GM19025 (cell line): ENCODE data around the gene C13orf46.

Source experiments
- ATAC-seq: cut with Tn5 transposase; IDR thresholded peaks from one replicate; pipeline ENCODE4 v1.9.1; 2021; ENCODE audit warnings: mild to moderate bottlenecking, low read depth, moderate library complexity; ENCODE audit not compliant: unreplicated experiment

Gene C13orf46

DNA sequence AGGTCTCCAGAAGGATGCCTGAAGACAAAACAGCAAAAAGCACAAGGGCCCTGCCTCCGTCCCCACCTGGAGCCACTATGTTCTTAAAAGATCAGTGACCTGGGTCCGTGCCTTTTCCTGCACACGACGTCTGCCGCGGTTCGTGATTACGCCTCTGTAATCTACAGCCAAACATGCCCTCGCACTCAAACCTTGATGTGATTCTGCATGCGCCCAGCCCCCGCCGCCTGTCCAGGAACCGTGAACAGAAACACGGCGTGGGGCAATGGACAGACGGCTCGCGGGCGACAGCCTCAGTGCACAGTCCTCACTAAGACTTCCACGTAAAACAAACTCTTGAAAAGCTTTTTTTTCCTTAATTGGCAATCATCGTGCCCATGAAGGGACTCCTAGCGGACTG lies 15.5 kb downstream of the C13orf46 start:
- ATAC-seq: no peak

- ATAC-seq: no peak
These were observed 17.3 kb downstream of the C13orf46 start for GRCh38 chr13:113956571-113956970.

DNA sequence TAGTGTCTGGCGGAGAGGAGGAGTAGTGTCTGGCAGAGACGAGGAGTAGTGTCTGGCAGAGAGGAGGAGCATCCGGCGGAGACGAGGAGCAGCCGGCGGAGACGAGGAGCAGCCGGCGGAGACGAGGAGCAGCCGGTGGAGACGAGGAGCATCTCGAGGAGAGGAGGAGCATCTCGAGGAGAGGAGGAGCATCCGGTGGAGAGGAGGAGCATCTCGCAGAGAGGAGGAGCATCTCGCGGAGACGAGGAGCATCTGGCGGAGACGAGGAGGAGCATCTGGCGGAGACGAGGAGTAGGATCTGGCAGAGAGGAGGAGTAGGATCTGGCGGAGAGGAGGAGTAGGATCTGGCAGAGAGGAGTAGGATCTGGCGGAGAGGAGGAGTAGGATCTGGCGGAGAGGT lies 18.2 kb downstream of the C13orf46 start:
- no peak for ATAC-seq

DNA sequence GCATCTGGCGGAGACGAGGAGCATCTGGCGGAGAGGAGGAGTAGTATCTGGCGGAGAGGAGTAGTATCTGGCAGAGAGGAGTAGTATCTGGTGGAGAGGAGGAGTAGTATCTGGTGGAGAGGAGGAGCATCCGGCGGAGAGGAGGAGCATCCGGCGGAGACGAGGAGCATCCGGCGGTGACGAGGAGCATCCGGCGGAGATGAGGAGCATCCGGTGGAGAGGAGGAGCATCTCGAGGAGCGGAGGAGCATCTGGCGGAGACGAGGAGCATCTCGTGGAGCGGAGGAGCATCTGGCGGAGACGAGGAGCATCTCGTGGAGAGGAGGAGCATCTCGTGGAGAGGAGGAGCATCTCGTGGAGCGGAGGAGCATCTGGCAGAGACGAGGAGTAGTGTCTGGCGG lies 18.6 kb downstream of the C13orf46 start:
- ATAC-seq: no peak

DNA sequence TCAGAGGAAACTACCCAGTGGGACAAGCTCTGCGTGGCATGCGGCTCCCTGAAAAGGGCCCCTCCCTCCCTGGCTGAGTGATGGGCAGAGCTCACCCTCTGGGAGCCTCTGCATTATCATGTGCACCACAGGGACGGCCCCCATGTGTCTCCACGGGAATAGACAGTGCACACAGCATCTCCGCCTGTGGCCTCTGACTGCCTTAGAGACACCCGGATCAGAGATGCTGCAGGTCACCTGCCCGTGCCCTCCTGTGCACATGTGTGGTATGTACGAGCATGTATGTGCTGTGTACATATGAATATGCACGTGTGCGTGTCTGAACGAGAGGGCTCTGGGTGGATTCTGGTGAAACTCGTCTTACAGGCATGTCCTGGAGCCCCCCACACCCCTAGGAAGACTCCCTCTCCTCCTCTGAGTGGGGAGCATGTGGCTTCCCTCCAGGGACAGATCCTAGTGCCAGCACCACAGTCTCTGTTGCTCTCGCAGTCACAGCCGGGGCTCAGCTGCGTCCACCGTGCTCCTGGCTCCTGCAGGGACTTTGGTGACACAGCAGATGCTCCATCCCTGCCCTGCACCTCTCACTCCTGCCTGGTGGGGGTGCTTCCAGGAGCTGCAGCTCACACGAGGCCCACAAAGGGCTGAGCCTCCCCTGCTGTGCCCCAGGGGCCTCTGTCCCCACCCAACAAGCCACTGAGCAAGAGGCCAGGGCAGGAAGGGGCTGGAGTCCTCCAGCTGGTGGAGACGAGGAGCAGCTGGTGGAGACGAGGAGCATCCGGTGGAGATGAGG lies 19.6 kb downstream of the C13orf46 start:
- ATAC-seq: no peak

DNA sequence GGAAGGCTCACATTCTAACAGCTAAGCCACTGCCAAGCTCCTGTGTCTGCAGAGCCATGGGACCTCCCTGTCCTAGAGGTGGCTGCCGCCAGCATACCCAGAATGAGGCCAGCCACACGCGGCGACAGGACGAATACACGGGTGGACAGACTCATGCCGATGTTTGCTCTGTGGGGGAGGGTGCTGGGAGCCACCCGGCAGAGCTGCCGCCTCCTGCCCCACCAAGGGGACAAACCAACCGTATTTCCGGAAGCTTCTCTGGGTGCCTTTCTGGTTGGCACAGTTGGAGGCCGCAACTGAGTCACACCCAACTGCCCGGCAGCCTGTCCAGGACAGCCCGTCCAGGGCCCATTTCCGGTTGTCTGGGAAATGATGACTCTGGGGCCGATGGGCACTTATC lies 20.3 kb downstream of the C13orf46 start:
- no peak for ATAC-seq

GRCh38 chr13:113952983-113953520 lies 20.8 kb downstream of the C13orf46 start:
- ATAC-seq: no peak

DNA sequence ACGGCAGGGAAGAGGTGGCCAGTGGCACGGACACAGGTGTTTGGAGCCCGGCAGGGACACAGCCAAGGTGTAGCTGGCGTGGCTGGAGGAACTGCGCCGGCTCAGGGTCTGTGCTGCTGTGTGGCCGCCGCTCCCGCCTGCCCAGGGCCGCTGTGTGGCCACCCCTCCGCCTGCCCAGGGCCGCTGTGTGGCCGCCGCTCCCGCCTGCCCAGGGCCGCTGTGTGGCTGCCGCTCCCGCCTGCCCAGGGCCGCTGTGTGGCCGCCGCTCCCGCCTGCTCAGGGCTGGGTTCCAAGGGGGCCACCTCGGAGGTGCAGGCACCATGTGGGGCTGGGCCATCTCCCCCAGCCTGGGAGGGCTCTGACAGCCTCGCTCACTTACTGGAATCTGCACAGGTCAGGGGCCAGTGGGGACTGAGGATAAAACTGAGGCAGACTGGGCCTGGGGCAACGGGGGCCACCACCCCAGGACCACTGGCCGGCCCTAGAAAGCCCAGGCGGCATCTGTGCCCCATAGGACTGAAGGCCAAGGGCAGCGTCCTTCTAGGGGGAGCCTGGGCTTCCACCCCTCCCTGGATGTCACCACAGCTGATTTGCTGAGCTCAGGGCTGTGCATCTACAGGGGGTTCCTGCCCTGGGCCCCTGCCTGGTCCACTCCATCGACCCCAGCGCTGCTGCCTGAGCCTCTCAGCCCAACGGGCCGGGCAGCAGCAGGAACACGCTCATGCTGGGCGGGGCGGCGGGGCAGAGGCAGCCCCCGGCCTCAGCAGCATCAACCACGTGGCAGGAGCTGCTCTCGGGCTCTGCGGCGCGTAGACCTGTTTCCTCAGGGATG lies 21.5 kb downstream of the C13orf46 start:
- no peak for ATAC-seq

- peak; percentile 86 for ATAC-seq
These were observed 22.5 kb downstream of the C13orf46 start for GRCh38 chr13:113951246-113951999.

DNA sequence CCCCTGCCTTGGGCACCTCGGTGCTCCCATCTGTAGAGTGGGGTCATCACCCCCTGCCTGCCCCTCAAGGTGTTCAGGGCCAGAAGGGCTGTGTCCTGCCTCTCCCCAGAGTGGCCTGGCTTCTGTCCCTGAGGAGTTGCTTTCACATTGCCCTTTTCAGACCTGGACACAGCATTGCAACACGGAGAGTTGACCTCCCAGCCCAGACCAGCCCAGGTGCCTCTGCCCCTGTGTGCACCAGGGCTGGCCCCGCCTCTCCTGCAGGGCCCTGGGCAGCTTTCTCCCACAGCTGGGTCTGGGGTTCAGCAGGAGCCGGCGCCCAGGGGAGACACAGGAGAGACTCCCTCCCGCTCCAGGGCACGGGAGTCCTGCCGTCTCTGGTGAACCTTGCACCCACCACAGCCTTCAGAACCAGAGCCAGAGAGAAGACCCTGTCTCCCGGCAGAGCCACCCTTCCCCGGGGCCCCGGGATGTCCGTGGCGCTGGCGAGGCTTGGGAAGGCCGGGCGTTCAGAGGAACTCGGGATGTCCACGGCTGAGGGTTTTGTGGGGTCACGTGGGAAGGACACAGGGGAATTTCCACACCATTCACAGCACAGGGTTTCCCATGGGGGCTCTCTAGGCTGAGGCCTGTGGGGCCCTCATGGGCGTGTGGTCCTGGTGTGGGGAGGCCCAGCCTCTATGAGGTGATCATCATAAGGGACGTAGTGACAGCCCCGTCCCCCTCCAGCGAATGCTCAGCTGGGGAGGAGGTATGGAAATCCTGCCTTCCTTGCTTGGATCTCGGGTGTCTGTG lies 23.2 kb downstream of the C13orf46 start:
- no peak for ATAC-seq

DNA sequence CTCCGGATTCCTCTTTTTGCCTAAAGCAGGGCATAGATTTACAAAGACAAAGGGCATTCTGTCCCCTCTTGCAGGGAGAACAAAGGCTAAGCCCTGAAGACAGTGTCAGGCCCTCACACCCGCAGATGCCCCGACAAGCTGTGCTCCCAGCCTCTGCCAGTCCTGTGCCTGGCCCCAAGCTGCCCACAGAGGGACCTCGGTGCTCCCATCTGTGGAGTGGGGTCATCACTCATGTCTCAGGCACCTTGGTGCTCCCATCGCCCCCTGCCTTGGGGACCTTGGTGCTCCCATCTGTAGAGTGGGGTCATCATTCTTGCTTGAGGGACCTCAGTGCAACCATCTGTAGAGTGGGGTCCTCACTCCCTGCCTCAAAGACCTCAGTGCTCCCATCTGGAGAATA lies 24.3 kb downstream of the C13orf46 start:
- ATAC-seq: no peak

- no peak for ATAC-seq
These were observed 25.7 kb downstream of the C13orf46 start for GRCh38 chr13:113948034-113948742.

- ATAC-seq: no peak
These were observed 26.4 kb downstream of the C13orf46 start for GRCh38 chr13:113947311-113948033.

DNA sequence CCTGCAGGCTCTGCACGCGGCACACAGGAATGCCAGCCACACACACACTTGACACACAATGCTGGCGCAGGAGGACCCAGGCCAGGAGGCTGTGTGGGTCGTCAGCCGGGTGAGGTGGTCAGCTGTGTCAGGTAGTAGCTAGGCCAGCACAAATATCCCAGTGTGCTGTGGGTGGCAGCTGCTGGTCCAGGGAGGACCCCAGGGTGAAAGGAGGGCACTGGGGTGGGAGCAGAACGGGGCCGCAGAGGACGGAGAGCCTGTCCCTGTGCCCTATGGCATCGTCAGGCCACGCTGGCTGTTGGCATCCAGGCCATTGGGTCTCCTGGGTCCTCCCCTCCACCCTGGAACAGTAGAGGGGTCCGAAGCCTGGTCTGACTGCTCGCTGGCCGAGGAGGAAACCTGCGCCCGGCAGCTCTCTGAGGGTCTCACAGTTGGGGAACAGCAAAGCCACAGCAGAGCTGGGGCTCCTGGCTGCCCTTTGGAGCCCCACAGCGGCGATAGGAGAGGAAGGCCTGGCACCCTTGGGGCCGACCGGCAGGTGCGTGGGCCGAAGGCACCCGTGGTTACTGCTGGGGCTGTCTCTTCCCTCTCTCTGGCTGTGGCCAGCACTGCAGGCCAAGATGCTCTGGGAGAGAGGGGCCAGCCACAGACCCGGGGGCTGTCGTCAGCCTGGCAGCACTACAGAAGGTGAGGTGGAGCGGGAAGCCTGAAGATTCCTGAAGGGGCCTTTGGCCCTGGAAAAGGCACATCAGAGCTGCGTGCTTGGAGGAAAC lies 27.3 kb downstream of the C13orf46 start:
- no peak for ATAC-seq

DNA sequence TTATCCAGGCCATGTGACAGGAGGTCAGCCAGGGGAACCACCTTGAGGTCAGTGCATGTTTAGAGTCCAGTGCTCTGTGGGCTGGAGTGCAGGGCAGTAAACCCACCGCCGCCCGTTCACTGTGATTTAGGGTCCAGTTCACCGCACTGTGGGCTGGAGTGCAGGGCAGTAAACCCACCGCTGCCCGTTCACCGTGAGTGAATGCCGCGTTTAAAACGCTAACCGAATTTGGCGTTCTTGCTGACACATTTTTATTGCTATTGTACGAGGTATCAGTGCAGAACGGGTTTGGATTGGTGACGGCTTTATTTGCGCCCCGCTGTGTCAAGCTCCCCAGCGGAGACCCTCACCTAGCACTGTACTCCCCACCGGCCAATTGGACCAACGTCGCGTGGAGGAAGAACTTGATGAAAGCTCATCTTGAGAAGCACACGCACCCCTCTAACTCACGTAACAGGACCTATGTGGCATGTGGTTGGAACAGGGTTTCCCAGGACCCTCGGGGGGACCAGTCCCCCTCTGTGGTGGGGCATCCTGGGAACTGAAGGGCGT lies 27.9 kb downstream of the C13orf46 start:
- ATAC-seq: no peak

DNA sequence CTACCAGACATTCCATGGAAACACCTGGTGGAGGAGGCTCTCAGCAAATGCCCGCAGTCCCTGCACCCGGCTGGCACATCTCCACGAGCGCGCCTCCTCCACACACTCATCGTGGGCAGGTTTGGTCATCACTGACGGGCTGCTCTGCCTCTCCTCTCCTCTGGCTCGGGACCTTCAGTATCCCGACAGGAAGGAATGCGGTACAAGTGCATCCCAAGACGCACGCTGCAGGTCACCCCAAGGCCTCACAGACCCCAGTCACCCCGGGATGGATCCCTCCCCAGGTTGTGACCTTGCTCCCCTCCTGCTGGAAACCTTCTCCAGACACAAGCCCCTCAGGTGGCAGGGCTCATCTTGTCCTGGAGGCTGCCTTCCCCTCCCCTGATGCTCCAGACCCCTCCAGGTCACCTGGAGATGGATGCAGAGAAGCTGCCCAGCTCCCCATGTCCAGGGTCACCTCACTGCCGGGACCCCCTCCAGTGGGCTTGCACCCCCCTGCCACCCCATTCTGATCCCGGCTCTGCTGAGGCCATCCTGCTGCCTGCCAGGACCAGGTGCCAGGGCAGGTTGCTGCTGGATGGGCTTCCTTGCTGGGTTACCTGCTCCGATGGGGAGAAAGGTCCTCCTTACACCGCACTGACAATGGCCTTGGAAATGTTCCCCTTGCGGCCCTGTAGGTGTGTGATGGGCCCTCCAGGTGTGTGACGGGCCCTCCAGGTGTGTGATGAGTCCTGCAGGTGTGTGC lies 29.9 kb downstream of the C13orf46 start:
- no peak for ATAC-seq

GRCh38 chr13:113942591-113943103 lies 31.2 kb downstream of the C13orf46 start:
- no peak for ATAC-seq
